Measurements from ENCODE around the gene TPRA1. TPM values are rescaled to one million over a fixed set of nuclear protein-coding genes. Genes with fewer than 3 reads are reported as not detected.

The TPRA1 gene
- total RNA-seq (2021; ENCODE audit: unreplicated experiment) (35.1 TPM), Bru-seq, nascent RNA (percentile 62 among the genes with signal in this experiment), BruChase-seq, experiment 1, labeled RNA remaining after a 6-hour chase (percentile 65 among the genes with signal in this experiment), BruChase-seq, experiment 2, labeled RNA remaining after a 2-hour chase (percentile 66 among the genes with signal in this experiment)
- polyA plus RNA-seq (2012): 31.4 and 31.8 TPM in 2 replicates
- long read RNA-seq, transcript TPRA1-204 (10 exons, 1,865 nt): minor isoform, 7 of 119 reads
- long read RNA-seq, transcript TPRA1-202 (11 exons, 1,933 nt): major isoform, 24 of 119 reads
- long read RNA-seq, partial matches to known transcripts: 20 of 119 reads
- long read RNA-seq, other reads (novel, unspliced or antisense): 67 of 119 reads

DNA sequence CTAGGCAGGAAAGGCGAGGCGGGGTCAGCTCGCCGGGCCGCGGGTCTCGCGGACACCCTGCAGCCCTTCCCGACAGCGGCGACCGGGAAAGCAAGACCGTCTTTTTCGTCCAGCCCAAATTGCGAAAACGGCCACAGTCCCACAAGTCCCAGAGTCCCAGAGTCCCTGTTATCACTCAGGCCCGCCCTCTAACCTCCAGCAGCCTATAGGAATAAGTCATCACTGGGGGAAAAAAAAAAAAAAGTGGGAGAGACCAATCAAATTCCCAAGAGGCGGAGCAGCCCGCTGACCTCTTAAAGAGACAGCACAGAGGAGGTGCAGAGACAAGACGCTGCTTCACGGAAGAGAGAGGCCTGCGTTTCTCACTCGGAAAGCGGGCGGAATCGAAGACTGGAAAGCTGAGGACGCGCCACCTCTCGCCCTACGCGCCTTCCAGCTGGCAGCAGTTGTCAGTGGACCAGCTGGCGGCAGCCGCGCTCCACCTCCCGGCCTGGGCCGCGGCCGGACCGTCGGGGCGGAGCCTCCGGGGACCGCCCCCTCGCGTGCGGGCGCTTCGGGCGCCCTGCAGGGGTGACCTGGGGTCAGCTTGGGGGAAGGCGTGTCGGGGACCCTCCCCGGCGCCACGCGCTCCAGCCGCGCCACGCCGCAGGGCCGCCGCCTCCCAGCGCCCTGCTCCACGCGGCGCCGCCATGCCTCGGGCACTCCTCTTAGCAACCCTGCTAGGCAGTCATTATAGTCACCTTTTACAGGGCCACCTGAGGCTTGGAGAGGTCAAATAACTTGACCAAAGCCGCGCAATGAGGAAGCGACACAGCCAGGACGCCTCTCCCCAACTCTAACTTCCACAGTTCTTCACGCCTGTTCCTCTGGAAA is at the start of gene TPRA1:
Gene TPRA1, minus strand, starts transcription at position 141 of the 873 bp plus-strand sequence. CDS start 10,587 bp downstream, outside the sequence.
- TF ChIP-seq EZH2 (IDR thresholded peaks at IDR 0.05) (no peak), CEBPB (IDR thresholded peaks at IDR 0.05; ENCODE audit: low read depth) (no peak), EZH2phosphoT487 (IDR thresholded peaks at IDR 0.05; ENCODE audit: borderline replicate concordance) (no peak), TCF7L2 (IDR thresholded peaks at IDR 0.05; ENCODE audit: borderline replicate concordance, extremely low read depth, insufficient read depth, insufficient read length) (no peak), FOSL1 (IDR thresholded peaks at IDR 0.05; ENCODE audit: low read depth) (no peak), SP1 (IDR thresholded peaks at IDR 0.05; ENCODE audit: low read depth) (no peak), CBX3 (IDR thresholded peaks at IDR 0.05; ENCODE audit: low read depth) (no peak), POLR2AphosphoS5 (IDR thresholded peaks at IDR 0.05; ENCODE audit: low read depth, low read length) (peak; percentile 76), ZNF274 (IDR thresholded peaks at IDR 0.05; ENCODE audit: low read depth, low read length) (no peak), SIN3A (IDR thresholded peaks at IDR 0.05; ENCODE audit: low read depth) (no peak), RAD21 (IDR thresholded peaks at IDR 0.05; ENCODE audit: low read depth) (no peak), POLR2A (IDR thresholded peaks at IDR 0.05; ENCODE audit: borderline replicate concordance, extremely low read depth, insufficient read depth, insufficient read length) (peak; percentile 80), YY1 (IDR thresholded peaks at IDR 0.05; ENCODE audit: extremely low read depth, insufficient replicate concordance, low read depth, low read length) (no peak), ZFX (IDR thresholded peaks at IDR 0.05) (peak; percentile 57)
- Histone ChIP-seq H3K9me2 (ENCODE audit: insufficient read depth) (no peaks in the 10 kb centered on the region), H3K27me3 (ENCODE audit: insufficient read depth, low read length) (no peaks in the 10 kb centered on the region), H3K4me2 (ENCODE audit: low read length) (peak within 1 kb of the TSS; percentile 99), H3K27ac (ENCODE audit: low read depth, low read length) (peak within 1 kb of the TSS; percentile 97), H3K79me2 (ENCODE audit: insufficient read depth, low read length) (peaks cover 44% of the 10 kb centered on the region), H4K20me1 (ENCODE audit: insufficient read depth) (no peaks in the 10 kb centered on the region), H3K9ac (ENCODE audit: low read length) (peak within 1 kb of the TSS; percentile 95), H3K4me3 (replicated peaks in 1 of 2; ENCODE audit: low read depth in 1 of 2, low read length in 2 of 2) (peak within 1 kb of the TSS; percentile 78 to 95), H2AFZ (ENCODE audit: low read depth, low read length, poor library complexity, severe bottlenecking) (peak within 1 kb of the TSS; percentile 26), H3K4me1 (ENCODE audit: control insufficient read depth in 1 of 2, insufficient read depth in 2 of 2, low read length in 2 of 2) (peaks cover 18 to 32% of the 10 kb centered on the region in 2 experiments), H3K9me3 (ENCODE audit: control insufficient read depth in 1 of 2, insufficient read depth in 1 of 2, low read depth in 1 of 2, low read length in 2 of 2) (no peaks in the 10 kb centered on the region), H3K36me3 (ENCODE audit: control insufficient read depth in 1 of 2, insufficient read depth in 2 of 2, low read length in 2 of 2) (peaks cover 0 to under 1% of the 10 kb centered on the region in 2 experiments; a peak in 1 of 4 replicates)
- BruUV-seq (replicated peaks): no TSS peak
- RAD21 ChIA-PET (ENCODE audit: low non-redundant PET in 1 of 2, low total read pairs in 2 of 2, uncharacterized antibody in 2 of 2, unreplicated experiment in 2 of 2): no interaction called here
- intact Hi-C loops (cut with micrococcal nuclease): loop anchor here (10.0 kb wide), 2 partner anchors 464 to 544 kb away; partner anchors contain the start of gene SEC61A1
- ATAC-seq: peak; percentile 79
- POLR2A ChIA-PET: no interaction called here
- CTCF ChIA-PET: interaction anchor here (1.5 to 1.8 kb wide), 2 partner anchors 16 to 103 kb away, joined by 5 to 7 read pairs; no protein-coding TSS in a partner anchor
- peak; percentile 94 for DNase-seq (ENCODE audit: low read depth, low spot score)
